GM12864 (cell line): ENCODE data around the gene RRP36.

Source experiments
- DNase-seq: peaks from one replicate; pipeline ENCODE4 v3.0.0-alpha.2; 2011; ENCODE audit warnings: low read depth
- H3K4me3 ChIP-seq: 2 replicates; pipeline ENCODE4 v1.5.1; 2011; ENCODE audit warnings: mild to moderate bottlenecking, low read depth, low read length, control low read depth
- CTCF ChIP-seq: IDR thresholded peaks from 2 replicates; pipeline ENCODE4 v1.5.1; 2011; ENCODE audit warnings: low read depth, mild to moderate bottlenecking, moderate library complexity, low read length, control low read depth, inconsistent platforms; ENCODE audit errors: missing control alignments

Gene RRP36

GRCh38 chr6:43009124-43009523 is 12.3 kb upstream of the RRP36 start:
- H3K4me3 ChIP-seq = no peak overlapping the region
- peak; percentile 72 for TF ChIP-seq CTCF
- DNase-seq = no peak

- H3K4me3 ChIP-seq = no peak overlapping the region
- TF ChIP-seq CTCF = no peak
- no peak for DNase-seq
Measured at GRCh38 chr6:43011207-43011606, 10.2 kb upstream of the RRP36 start.

GRCh38 chr6:43012364-43012763 is 9.1 kb upstream of the RRP36 start:
- no peak for DNase-seq
- peak overlapping the region; percentile 77; the same call in 1 of the 2 replicates for H3K4me3 ChIP-seq
- no peak for TF ChIP-seq CTCF

- H3K4me3 ChIP-seq = peak overlapping the region; percentile 77
- peak; percentile 25 for DNase-seq
- TF ChIP-seq CTCF = no peak
Measured at GRCh38 chr6:43013097-43013842, 8.2 kb upstream of the RRP36 start.

GRCh38 chr6:43013843-43014433 is 7.5 kb upstream of the RRP36 start, which contains the start of the genes KLHDC3 and MEA1:
KLHDC3 (plus strand) TSS chr6:43014249; CDS start chr6:43017193, 2,944 bp downstream.
MEA1 (minus strand) TSS chr6:43013946; CDS start chr6:43013813, 133 bp downstream.
- H3K4me3 ChIP-seq = peak within 1 kb of the TSS; percentile 82
- TF ChIP-seq CTCF = no peak
- DNase-seq = peak; percentile 100

GRCh38 chr6:43014434-43014909 is 7.0 kb upstream of the RRP36 start:
- no peak for TF ChIP-seq CTCF
- DNase-seq = no peak

More at GRCh38 chr6:43014434-43014909, 7.0 kb upstream of the RRP36 start:
- H3K4me3 ChIP-seq = peak overlapping the region; percentile 82
